Measurements from ENCODE around the gene TXNRD3. TPM values are rescaled to one million over a fixed set of nuclear protein-coding genes. Genes with fewer than 3 reads are reported as not detected.

TXNRD3 gene
- total and polyA plus RNA-seq, 2 of the 4 experiments (the other 2 are of a cell fraction), result 3.9 to 8.4 TPM

GRCh38 chr3:126665221-126665936 is 10.5 kb upstream of the TXNRD3 start:
- 83% methylated on average over 2 of the region's 6 CpGs; no CpG with 5 or more reads in 1 of the 2 experiments for WGBS, 2 experiments (ENCODE audit: extremely low coverage in 2 of 2, insufficient read length in 1 of 2)
- DNase-seq, result no peak
- Histone ChIP-seq H4K5ac (ENCODE audit: low read depth, low read length) (no peak overlapping the region), H4K91ac (ENCODE audit: insufficient read depth, low read depth, low read length) (no peak overlapping the region), H4K20me1 (ENCODE audit: insufficient read depth, low read length) (no peaks in the 10 kb centered on the region), H3K9ac (ENCODE audit: low read depth, low read length) (no peak overlapping the region), H2AFZ (replicated peaks; ENCODE audit: low read length, poor library complexity) (no peak overlapping the region), H2AK9ac (replicated peaks; ENCODE audit: low read depth, low read length, poor library complexity) (no peak overlapping the region), H3K18ac (ENCODE audit: low read depth, low read length) (no peak overlapping the region), H3K4ac (ENCODE audit: low read depth, low read length) (no peak overlapping the region), H3K4me2 (ENCODE audit: low read depth, low read length) (no peak overlapping the region), H2AK5ac (ENCODE audit: low read depth, low read length) (no peak overlapping the region), H3K36me3 (ENCODE audit: control insufficient read depth, insufficient read depth, low read length) (no peaks in the 10 kb centered on the region), H3K23ac (ENCODE audit: low read depth, low read length) (no peak overlapping the region), H3K9me3 (ENCODE audit: control insufficient read depth, insufficient read depth, low read length) (peaks cover 3% of the 10 kb centered on the region; the same call in 1 of the 2 replicates), H2BK5ac (ENCODE audit: low read depth, low read length, poor library complexity, severe bottlenecking) (no peak overlapping the region), H2BK20ac (ENCODE audit: low read depth, low read length) (no peak overlapping the region), H2BK15ac (ENCODE audit: low read depth, low read length) (no peak overlapping the region), H2BK120ac (ENCODE audit: low read depth, low read length) (no peak overlapping the region), H3K9me1 (ENCODE audit: insufficient read depth, low read length) (no peaks in the 10 kb centered on the region), H3K4me3 (ENCODE audit: insufficient read depth, low read depth, low read length) (no peak overlapping the region), H3K79me1 (ENCODE audit: low read depth in 1 of 2, low read length in 2 of 2) (no peaks in the 10 kb centered on the region), H3K27ac (ENCODE audit: insufficient read depth, low read length) (no peak overlapping the region), H3K56ac (ENCODE audit: extremely low read depth, insufficient read depth, low read length) (no peak overlapping the region), H3K14ac (replicated peaks; ENCODE audit: low read depth, low read length) (no peak overlapping the region), H4K8ac (ENCODE audit: low read depth in 2 of 2, low read length in 2 of 2) (no peak overlapping the region), H3K4me1 (ENCODE audit: control insufficient read depth, insufficient read depth, low read length) (peaks cover 2% of the 10 kb centered on the region; the same call in 1 of the 2 replicates), H3K27me3 (ENCODE audit: control insufficient read depth, insufficient read depth, low read length) (peaks cover 68% of the 10 kb centered on the region)
- ChIA-PET POLR2A (ENCODE audit: unreplicated experiment) (no interaction called here), CTCF (no interaction called here)
- intact Hi-C loops (cut with micrococcal nuclease), result no loop called here
- no peak for ATAC-seq (ENCODE audit: low read depth)
- TF ChIP-seq MAFK (IDR thresholded peaks at IDR 0.05; ENCODE audit: low read depth, low read length) (no peak), USF2 (IDR thresholded peaks at IDR 0.05; ENCODE audit: low read depth, low read length) (no peak), ELK1 (IDR thresholded peaks at IDR 0.05; ENCODE audit: borderline replicate concordance, low read depth, low read length) (no peak), CHD1 (IDR thresholded peaks at IDR 0.05; ENCODE audit: low read depth, low read length) (no peak)
- dilution Hi-C loops (cut with HindIII; ENCODE audit: low sequenced_read_pairs, unreplicated experiment), result no loop called here
- no TSS peak for BruUV-seq (replicated peaks)
- in situ Hi-C loops (cut with MboI; ENCODE audit: low sequenced_read_pairs), result no loop called here
